ENCODE results near the gene METTL14. TPM values are rescaled to one million over a fixed set of nuclear protein-coding genes. Genes with fewer than 3 reads are reported as not detected.

The METTL14 gene
- total and polyA plus RNA-seq, 7 donors: 5.2 to 32.5 (median 19.3) TPM

- H3K36me3 ChIP-seq (ENCODE audit: insufficient read depth in 1 of 2, low read depth in 1 of 2): peaks cover 0 to 15% of the 10 kb centered on the region in 2 donors
- no peaks in the 10 kb centered on the region for H3K27me3 ChIP-seq (ENCODE audit: insufficient read depth in 3 of 3, low read length in 2 of 3)
- H3K9me3 ChIP-seq: no peaks in the 10 kb centered on the region
- intact Hi-C loops (cut with DNase I): no loop called here
- WGBS, 3 donors: 95 to 100% (median 98%) methylated on average over 5 of the region's 5 CpGs
- H3K4me3 ChIP-seq: no peak overlapping the region
- H3K27ac ChIP-seq: no peak overlapping the region
- no peak for ATAC-seq
- DNase-seq: no peak
- TF ChIP-seq CTCF (IDR thresholded peaks at IDR 0.05): no peak
- peaks cover 25% of the 10 kb centered on the region for H3K4me1 ChIP-seq
Observed at GRCh38 chr4:118760493-118760892, 75.3 kb downstream of the METTL14 start.

GRCh38 chr4:118761397-118762016, 76.3 kb downstream of the METTL14 start:
- Histone ChIP-seq H3K27me3 (ENCODE audit: insufficient read depth in 3 of 3, low read length in 2 of 3) (no peaks in the 10 kb centered on the region), H3K36me3 (ENCODE audit: insufficient read depth in 1 of 2, low read depth in 1 of 2) (peaks cover 0 to 20% of the 10 kb centered on the region in 2 donors), H3K9me3 (no peaks in the 10 kb centered on the region), H3K27ac (no peak overlapping the region), H3K4me1 (peaks cover 35% of the 10 kb centered on the region), H3K4me3 (no peak overlapping the region)
- WGBS, 3 donors: 42 to 48% (median 48%) methylated on average over 2 of the region's 2 CpGs
- intact Hi-C loops (cut with DNase I): no loop called here
- TF ChIP-seq CTCF (IDR thresholded peaks at IDR 0.05): no peak
- no peak for DNase-seq
- no peak for ATAC-seq

DNA sequence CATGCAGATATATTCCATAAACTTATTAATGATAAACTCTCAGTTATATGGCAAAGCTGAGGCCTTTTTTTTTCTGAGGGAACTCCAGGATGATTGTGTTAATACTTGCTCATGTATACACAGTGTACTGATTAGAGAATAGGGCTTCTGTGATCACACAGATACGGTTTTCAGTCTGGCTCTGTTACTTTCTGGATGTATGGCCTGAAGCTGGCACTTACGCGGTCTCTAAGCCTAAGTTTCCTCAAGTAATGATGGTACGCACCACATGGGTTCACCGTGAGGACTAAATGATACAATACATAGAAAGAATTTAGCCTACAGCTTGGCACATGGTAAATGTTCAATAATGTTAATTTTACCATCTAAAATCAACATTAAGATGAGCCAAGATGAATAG, 77.0 kb downstream of the METTL14 start:
- no peak for ATAC-seq
- intact Hi-C loops (cut with DNase I): no loop called here
- no peaks in the 10 kb centered on the region for H3K9me3 ChIP-seq
- 69 to 87% (median 82%) methylated on average over 5 of the region's 5 CpGs for WGBS, 3 donors
- H3K27me3 ChIP-seq (ENCODE audit: insufficient read depth in 3 of 3, low read length in 2 of 3): no peaks in the 10 kb centered on the region
- no peak for TF ChIP-seq CTCF (IDR thresholded peaks at IDR 0.05)
- no peak overlapping the region for H3K4me3 ChIP-seq
- peaks cover 35% of the 10 kb centered on the region for H3K4me1 ChIP-seq
- peaks cover 0 to 26% of the 10 kb centered on the region in 2 donors for H3K36me3 ChIP-seq (ENCODE audit: insufficient read depth in 1 of 2, low read depth in 1 of 2)
- no peak for DNase-seq
- no peak overlapping the region for H3K27ac ChIP-seq

DNA sequence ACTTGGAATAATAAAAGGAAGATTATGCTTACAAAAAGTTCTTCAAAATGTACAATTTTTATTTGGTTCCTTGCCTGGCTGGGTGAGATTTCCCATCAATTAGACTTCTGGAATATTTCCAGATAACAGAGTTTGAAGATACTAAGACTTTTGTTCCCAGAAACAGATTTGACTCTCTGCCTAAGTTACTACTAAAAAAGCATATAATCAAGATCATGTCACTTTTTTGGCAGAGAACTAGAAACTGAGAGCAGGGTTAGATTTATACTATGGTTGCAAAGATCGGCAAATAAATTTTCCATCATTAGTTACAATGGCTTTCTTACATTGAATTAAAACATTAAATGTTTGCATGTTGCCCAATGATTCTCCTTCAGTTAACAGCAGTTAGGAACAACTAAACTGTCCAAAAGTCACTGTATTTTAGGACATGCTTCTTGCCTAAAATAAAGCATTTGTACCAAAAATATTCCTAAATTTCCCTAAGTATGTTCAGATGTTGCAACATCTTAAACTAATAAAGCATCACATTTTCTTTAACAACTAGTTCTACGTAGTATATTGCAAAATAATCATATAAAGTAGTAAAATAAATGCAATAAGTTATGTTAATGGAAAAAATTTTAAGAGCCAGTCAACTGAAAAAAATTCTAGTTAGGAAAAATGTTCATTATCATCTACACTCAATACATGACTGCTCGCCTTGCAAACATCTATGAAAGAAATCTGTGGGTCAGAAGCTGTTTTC, 77.7 kb downstream of the METTL14 start:
- Histone ChIP-seq H3K4me1 (peaks cover 35% of the 10 kb centered on the region), H3K27ac (no peak overlapping the region), H3K9me3 (no peaks in the 10 kb centered on the region), H3K27me3 (ENCODE audit: insufficient read depth in 3 of 3, low read length in 2 of 3) (no peaks in the 10 kb centered on the region), H3K4me3 (no peak overlapping the region), H3K36me3 (ENCODE audit: insufficient read depth in 1 of 2, low read depth in 1 of 2) (peaks cover 0 to 32% of the 10 kb centered on the region in 2 donors)
- no peak for ATAC-seq
- intact Hi-C loops (cut with DNase I): no loop called here
- no peak for TF ChIP-seq CTCF (IDR thresholded peaks at IDR 0.05)
- 68 to 74% (median 71%) methylated on average over 3 of the region's 3 CpGs for WGBS, 3 donors
- no peak for DNase-seq

Other genes with a start within 250 kb of the METTL14 start
- 10 to 100 TPM in 1 of 4 donors, 1 to 10 TPM in 3; 5.8 to 13.7 (median 6.3) TPM for gene SEC24D, start 150.7 kb downstream of the METTL14 start, total RNA-seq
- 1 to 10 TPM; 2.4 to 5.9 (median 5.5) TPM for gene SEC24D, start 150.7 kb downstream of the METTL14 start, polyA plus RNA-seq
- 1,000 to 10,000 TPM; 1,548 to 2,858 (median 2,312) TPM for gene SYNPO2, start 203.5 kb downstream of the METTL14 start, total RNA-seq
- 100 to 1,000 TPM in 2 of 3 donors, 10 to 100 TPM in 1; 35.7 to 861 (median 475) TPM for gene SYNPO2, start 203.5 kb downstream of the METTL14 start, polyA plus RNA-seq